ENCODE results near the gene SLC50A1. TPM values are rescaled to one million over a fixed set of nuclear protein-coding genes. Genes with fewer than 3 reads are reported as not detected.

SLC50A1 gene
- total and polyA plus RNA-seq, 2 of the 8 experiments (the other 6 are each of a cell fraction or from before 2014, with no cell fraction given): 36.5 to 90.8 TPM

GRCh38 chr1:155139895-155140629 lies 4.4 kb downstream of the SLC50A1 start, which contains the start of gene DPM3 (continued):
- TF ChIP-seq CTCF (IDR thresholded peaks at IDR 0.05; ENCODE audit: control extremely low read depth in 1 of 3, insufficient read depth in 1 of 3, low read depth in 1 of 3, low read length in 3 of 3) (no peak; a peak in 1 of 4 replicates), BRCA1 (IDR thresholded peaks at IDR 0.05; ENCODE audit: low read depth, low read length) (no peak), EP300 (IDR thresholded peaks at IDR 0.05; ENCODE audit: borderline replicate concordance in 1 of 2, low read depth in 2 of 2, low read length in 2 of 2) (no peak), HDAC2 (IDR thresholded peaks at IDR 0.05; ENCODE audit: borderline replicate concordance in 1 of 2, low read depth in 2 of 2, low read length in 2 of 2) (no peak; a peak in 1 of 4 replicates), ATF2 (IDR thresholded peaks at IDR 0.05; ENCODE audit: low read length) (no peak), CBX5 (IDR thresholded peaks at IDR 0.05; ENCODE audit: low read depth, low read length) (no peak), JUN (IDR thresholded peaks at IDR 0.05; ENCODE audit: low read depth, low read length) (no peak)
